ENCODE results near the gene POLR1A.

GRCh38 chr2:86023366-86023712 lies 82.3 kb downstream of the POLR1A start:
- TF ChIP-seq CTCF (IDR thresholded peaks at IDR 0.05): no peak
- no peak for TF ChIP-seq POLR2AphosphoS5 (IDR thresholded peaks at IDR 0.05)
